GM12878 (cell line): Measurements from ENCODE around the gene LNPK. TPM values are rescaled to one million over a fixed set of nuclear protein-coding genes. Genes with fewer than 3 reads are reported as not detected.

Experiments used
- ATAC-seq: fragments of 200-7000 bp; cut with Tn5 transposase; 3 replicates; pipeline ENCODE4 v1.9.1; 2020; ENCODE audit warnings: mild to moderate bottlenecking, moderate library complexity
- BruUV-seq: library from RNA; stranded (reverse); fragments of 400-500 nt; replicated peaks from 2 replicates; lab custom pipeline; 2021; lab: Mats Ljungman, UMichigan
- CTCF ChIA-PET: fragments of 300-600 bp; sonication (Branson Sonifier 250); formaldehyde crosslinking; extraction: SDS; loops from one replicate; lab custom pipeline; 2021; ENCODE audit warnings: inconsistent platforms; lab: Yijun Ruan, JAX
- POLR2A ChIA-PET: fragments of 350-600 bp; formaldehyde crosslinking; extraction: SDS; loops from one replicate; lab custom pipeline; 2021; ENCODE audit warnings: inconsistent platforms; lab: Charles Lee
- RAD21 ChIA-PET: fragments of 300-600 bp; sonication (Branson Sonifier 250); formaldehyde crosslinking; loops from one replicate; lab custom pipeline; 2023; ENCODE audit warnings: antibody characterized with exemption; ENCODE audit not compliant: unreplicated experiment; lab: Charles Lee
- SMC1A ChIA-PET: fragments of 300-600 bp; sonication (Branson Sonifier 250); formaldehyde crosslinking; loops from one replicate; lab custom pipeline; 2023; ENCODE audit not compliant: unreplicated experiment, uncharacterized antibody; lab: Charles Lee
- DNase-seq: peaks from one replicate; pipeline ENCODE4 v3.0.0-alpha.2; 2011; ENCODE audit warnings: low read depth, low spot score
- FAIRE-seq: peaks from 3 replicates; lab custom pipeline; 2011; peaks lifted over from hg19 to GRCh38; lab: Jason Lieb, UNC
- H2AFZ ChIP-seq: 2 replicates; pipeline ENCODE4 v1.6.0; 2011; ENCODE audit warnings: low read depth, low read length, control low read depth; ENCODE audit not compliant: control insufficient read depth
- H3K27ac ChIP-seq: 2 replicates; pipeline ENCODE4 v1.5.1; 2011; ENCODE audit warnings: control low read depth; ENCODE audit not compliant: control insufficient read depth, insufficient read depth
- H3K27me3 ChIP-seq, 2 experiments: replicated peaks in 1 of 2; 2 replicates each; pipeline versions ENCODE4 v1.6.0 to v1.6.1; 2011; ENCODE audit warnings: low read length in 1 of 2; ENCODE audit not compliant: control insufficient read depth in 2 of 2, insufficient read depth in 2 of 2
- H3K36me3 ChIP-seq, 2 experiments: 2 replicates each; pipeline ENCODE4 v1.5.1; 2011; ENCODE audit warnings: low read length in 1 of 2; ENCODE audit not compliant: control insufficient read depth in 2 of 2, insufficient read depth in 2 of 2
- H3K4me1 ChIP-seq: 2 replicates; pipeline ENCODE4 v1.6.1; 2011; ENCODE audit warnings: mild to moderate bottlenecking, low read length, moderate library complexity, mixed read lengths; ENCODE audit not compliant: control insufficient read depth, insufficient read depth
- H3K4me2 ChIP-seq: 2 replicates; pipeline ENCODE4 v1.6.0; 2011; ENCODE audit warnings: control low read depth; ENCODE audit not compliant: control insufficient read depth, insufficient read depth
- H3K4me3 ChIP-seq: fragments of 200-600 bp; sonication (generic); 2 replicates; pipeline ENCODE4 v1.5.1; 2016
- H3K79me2 ChIP-seq: 2 replicates; pipeline ENCODE4 v1.6.0; 2011; ENCODE audit warnings: low read length; ENCODE audit not compliant: control insufficient read depth, insufficient read depth
- H3K9ac ChIP-seq: 2 replicates; pipeline ENCODE4 v1.8.0; 2011; ENCODE audit warnings: low read length, control low read depth, mixed read lengths; ENCODE audit not compliant: control insufficient read depth, insufficient read depth
- H3K9me3 ChIP-seq: replicated peaks from 3 replicates; pipeline ENCODE4 v1.5.1; 2011; ENCODE audit warnings: mild to moderate bottlenecking, low read length; ENCODE audit not compliant: control insufficient read depth, insufficient read depth
- H4K20me1 ChIP-seq: 2 replicates; pipeline ENCODE4 v1.6.0; 2011; ENCODE audit not compliant: control insufficient read depth, insufficient read depth
- BRCA1 ChIP-seq: IDR thresholded peaks from 2 replicates; pipeline ENCODE4 v1.6.1; 2011; ENCODE audit warnings: low read depth, low read length, improper control_type of control experiment
- CBX5 ChIP-seq: sonication (generic); IDR thresholded peaks from 2 replicates; pipeline ENCODE4 v1.6.1; 2016; ENCODE audit warnings: low read depth, moderate library complexity, mild to moderate bottlenecking, inconsistent platforms
- DPF2 ChIP-seq: fragments of 450-650 bp; IDR thresholded peaks from 2 replicates; pipeline ENCODE4 v1.6.1; 2017; ENCODE audit warnings: mild to moderate bottlenecking
- JUND ChIP-seq: IDR thresholded peaks from 2 replicates; pipeline ENCODE4 v1.6.1; 2012; ENCODE audit warnings: low read depth, mild to moderate bottlenecking, low read length, improper control_type of control experiment, moderate library complexity
- MTA3 ChIP-seq: IDR thresholded peaks from 2 replicates; pipeline ENCODE4 v1.6.1; 2012; ENCODE audit warnings: low read length, inconsistent platforms, borderline replicate concordance
- NFYB ChIP-seq: IDR thresholded peaks from 2 replicates; pipeline ENCODE4 v1.6.1; 2011; ENCODE audit warnings: low read depth, mild to moderate bottlenecking, low read length, improper control_type of control experiment, moderate library complexity; ENCODE audit not compliant: insufficient read depth
- PAX8 ChIP-seq: fragments of 450-650 bp; IDR thresholded peaks from 2 replicates; pipeline ENCODE4 v1.6.1; 2017; ENCODE audit warnings: mild to moderate bottlenecking, moderate library complexity
- POLR2A ChIP-seq: IDR thresholded peaks from 2 replicates; pipeline ENCODE4 v1.6.1; 2011; ENCODE audit warnings: low read depth, mild to moderate bottlenecking, low read length
- SP1 ChIP-seq: IDR thresholded peaks from one replicate; pipeline ENCODE4 v1.6.1; 2011; ENCODE audit warnings: low read depth, low read length
- SREBF2 ChIP-seq: IDR thresholded peaks from 2 replicates; pipeline ENCODE4 v1.6.1; 2012; ENCODE audit warnings: mild to moderate bottlenecking, low read length
- TCF12 ChIP-seq: IDR thresholded peaks from 2 replicates; pipeline ENCODE4 v1.6.1; 2011; ENCODE audit warnings: low read depth, mild to moderate bottlenecking, low read length
- TCF3 ChIP-seq: IDR thresholded peaks from 2 replicates; pipeline ENCODE4 v1.6.1; 2012; ENCODE audit warnings: low read depth, mild to moderate bottlenecking, low read length, borderline replicate concordance; ENCODE audit not compliant: insufficient read depth
- YY1 ChIP-seq: IDR thresholded peaks from 2 replicates; pipeline ENCODE4 v1.6.1; 2011; ENCODE audit warnings: low read depth, mild to moderate bottlenecking, low read length
- WGBS: methylation state at CpG from one replicate; pipeline ENCODE4 v1.1.6; 2016; ENCODE audit warnings: low lambda C conversion rate; ENCODE audit not compliant: insufficient replicate concordance, insufficient coverage; ENCODE audit errors: missing lambda C conversion rate; 5-methylcytosine and 5-hydroxymethylcytosine counted together
- in situ Hi-C: fragments of 300-500 bp; cut with MboI; formaldehyde crosslinking; loops from 9 replicates; pipeline ENCODE4 v1.14.3; 2018; ENCODE audit warnings: mixed read lengths
- intact Hi-C: fragments of 100-400 bp; cut with micrococcal nuclease; formaldehyde crosslinking; loops from one replicate; pipeline ENCODE4 v1.14.2; 2022; ENCODE audit not compliant: unreplicated experiment
- polyA plus RNA-seq, 11 experiments: library from polyadenylated mRNA; depleted of rRNA in 4 of 11; unstranded in 6 of 11; stranded (reverse) in 5 of 11; fragments of >200 nt; fragmentation: Nextera tagmentation in 4 of 11; fragmentation: Illumina TruSeq in 1 of 11; extraction: Ambion mirVana in 4 of 11; extraction: Trizol in 1 of 11; gene quantifications; 1 replicate in 1 of 11; 2 replicates in 10 of 11; pipeline versions ENCODE4 v1.2.1 to v1.2.3, GENCODE V29; 2011 to 2016; ENCODE audit warnings: inconsistent platforms in 2 of 11, missing spikeins in 2 of 11, low read depth in 1 of 11
- total RNA-seq, 4 experiments: library from RNA; depleted of rRNA in 3 of 4; stranded (reverse); fragments of >200 nt in 3 of 4; fragmentation: Illumina TruSeq in 1 of 4; extraction: Trizol in 1 of 4; gene quantifications; 2 replicates each; pipeline versions ENCODE4 v1.2.1 to v1.2.3, GENCODE V29; 2013 to 2021
- TF ChIP-seq, protein P1 (sequence below): fragments of 450-650 bp; IDR thresholded peaks from 2 replicates; pipeline ENCODE4 v1.6.1; 2017; ENCODE audit warnings: mild to moderate bottlenecking, moderate library complexity

LNPK gene
- total and polyA plus RNA-seq, 10 of the 15 experiments (the other 5 are each of a cell fraction or from before 2014, with no cell fraction given), result 3.2 to 30.0 (median 15.6) TPM

DNA sequence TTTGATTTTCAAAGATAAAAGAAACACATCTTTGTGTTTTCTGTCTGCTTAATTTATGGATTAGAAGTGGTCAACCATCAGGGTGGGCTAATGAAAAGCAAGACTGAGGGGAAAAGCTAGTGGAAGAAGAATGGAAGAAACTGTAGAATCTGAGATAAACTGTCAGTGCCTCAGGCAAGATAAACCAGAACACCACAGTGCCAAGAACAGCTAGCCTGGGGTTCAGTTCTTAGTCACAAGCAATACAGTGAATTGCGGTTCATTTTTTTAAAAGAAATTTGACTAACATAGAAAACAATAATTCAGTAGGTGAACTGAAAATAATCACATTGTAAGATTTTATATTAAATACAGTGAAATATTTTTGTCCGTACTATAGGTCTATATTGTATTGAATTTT, 22.0 kb upstream of the LNPK start (continued):
- TF ChIP-seq, protein P1, sequence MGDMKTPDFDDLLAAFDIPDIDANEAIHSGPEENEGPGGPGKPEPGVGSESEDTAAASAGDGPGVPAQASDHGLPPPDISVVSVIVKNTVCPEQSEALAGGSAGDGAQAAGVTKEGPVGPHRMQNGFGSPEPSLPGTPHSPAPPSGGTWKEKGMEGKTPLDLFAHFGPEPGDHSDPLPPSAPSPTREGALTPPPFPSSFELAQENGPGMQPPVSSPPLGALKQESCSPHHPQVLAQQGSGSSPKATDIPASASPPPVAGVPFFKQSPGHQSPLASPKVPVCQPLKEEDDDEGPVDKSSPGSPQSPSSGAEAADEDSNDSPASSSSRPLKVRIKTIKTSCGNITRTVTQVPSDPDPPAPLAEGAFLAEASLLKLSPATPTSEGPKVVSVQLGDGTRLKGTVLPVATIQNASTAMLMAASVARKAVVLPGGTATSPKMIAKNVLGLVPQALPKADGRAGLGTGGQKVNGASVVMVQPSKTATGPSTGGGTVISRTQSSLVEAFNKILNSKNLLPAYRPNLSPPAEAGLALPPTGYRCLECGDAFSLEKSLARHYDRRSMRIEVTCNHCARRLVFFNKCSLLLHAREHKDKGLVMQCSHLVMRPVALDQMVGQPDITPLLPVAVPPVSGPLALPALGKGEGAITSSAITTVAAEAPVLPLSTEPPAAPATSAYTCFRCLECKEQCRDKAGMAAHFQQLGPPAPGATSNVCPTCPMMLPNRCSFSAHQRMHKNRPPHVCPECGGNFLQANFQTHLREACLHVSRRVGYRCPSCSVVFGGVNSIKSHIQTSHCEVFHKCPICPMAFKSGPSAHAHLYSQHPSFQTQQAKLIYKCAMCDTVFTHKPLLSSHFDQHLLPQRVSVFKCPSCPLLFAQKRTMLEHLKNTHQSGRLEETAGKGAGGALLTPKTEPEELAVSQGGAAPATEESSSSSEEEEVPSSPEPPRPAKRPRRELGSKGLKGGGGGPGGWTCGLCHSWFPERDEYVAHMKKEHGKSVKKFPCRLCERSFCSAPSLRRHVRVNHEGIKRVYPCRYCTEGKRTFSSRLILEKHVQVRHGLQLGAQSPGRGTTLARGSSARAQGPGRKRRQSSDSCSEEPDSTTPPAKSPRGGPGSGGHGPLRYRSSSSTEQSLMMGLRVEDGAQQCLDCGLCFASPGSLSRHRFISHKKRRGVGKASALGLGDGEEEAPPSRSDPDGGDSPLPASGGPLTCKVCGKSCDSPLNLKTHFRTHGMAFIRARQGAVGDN, result no peak
- TF ChIP-seq TCF3, result no peak
- TF ChIP-seq YY1, result no peak
- TF ChIP-seq POLR2A, result no peak
- no peak for TF ChIP-seq DPF2
- no peak for TF ChIP-seq SREBF2
- TF ChIP-seq NFYB, result no peak
- TF ChIP-seq CBX5, result no peak
- no peak for TF ChIP-seq SP1
- TF ChIP-seq PAX8, result no peak
- no peak for TF ChIP-seq JUND

DNA sequence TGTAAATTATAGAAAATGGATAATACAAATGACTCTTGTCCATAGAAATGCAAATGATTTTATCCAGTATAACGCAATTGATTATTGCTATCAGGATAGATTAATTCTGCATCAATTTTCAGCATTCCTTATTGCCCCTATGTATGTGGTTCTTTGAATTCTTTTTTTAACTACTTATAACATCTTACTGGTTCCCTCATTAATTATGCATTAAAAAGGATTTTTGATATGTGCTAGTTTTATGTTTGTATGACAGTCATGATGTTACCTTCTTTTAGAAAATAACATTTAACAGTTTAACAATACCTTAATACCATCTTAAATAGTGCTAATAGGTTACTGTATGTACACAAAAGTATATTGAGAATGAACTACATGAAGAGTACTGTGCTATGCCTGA, 20.0 kb upstream of the LNPK start:
- WGBS, result 57% methylated on average over 1 of the region's 1 CpG
- no peak for ATAC-seq

More for the DNA sequence above, 20.0 kb upstream of the LNPK start:
- SMC1A ChIA-PET, result no interaction called here
- Histone ChIP-seq H3K9ac (no peak overlapping the region), H3K27me3 (peaks cover 0 to 3% of the 10 kb centered on the region in 2 experiments; a peak in 2 of 4 replicates), H2AFZ (no peak overlapping the region), H3K27ac (no peak overlapping the region), H3K79me2 (no peaks in the 10 kb centered on the region), H3K9me3 (no peaks in the 10 kb centered on the region), H3K36me3 (no peaks in the 10 kb centered on the region), H4K20me1 (no peaks in the 10 kb centered on the region)
- FAIRE-seq (peak; percentile 13), DNase-seq (no peak)
- BruUV-seq, result no TSS peak
- POLR2A ChIA-PET, result no interaction called here
- TF ChIP-seq BRCA1, result no peak
- no peak for TF ChIP-seq TCF12
- no peak for TF ChIP-seq MTA3
- TF ChIP-seq, all 136 proteins: peak for 0
- Histone ChIP-seq H3K4me2 (no peak overlapping the region), H3K4me1 (no peaks in the 10 kb centered on the region), H3K4me3 (no peak overlapping the region)
- RAD21 ChIA-PET, result no interaction called here
- intact Hi-C loops (no loop called here), in situ Hi-C loops (no loop called here)
- CTCF ChIA-PET, result no interaction called here
